Anterior cingulate cortex (tissue), 58 donors: ENCODE data around the gene PPP1R1C.

Source experiments
- DNase-seq, 58 donors: peaks; one replicate each; lab custom pipeline; 2025; lab: John Stamatoyannopoulos, UW

The PPP1R1C gene

DNA sequence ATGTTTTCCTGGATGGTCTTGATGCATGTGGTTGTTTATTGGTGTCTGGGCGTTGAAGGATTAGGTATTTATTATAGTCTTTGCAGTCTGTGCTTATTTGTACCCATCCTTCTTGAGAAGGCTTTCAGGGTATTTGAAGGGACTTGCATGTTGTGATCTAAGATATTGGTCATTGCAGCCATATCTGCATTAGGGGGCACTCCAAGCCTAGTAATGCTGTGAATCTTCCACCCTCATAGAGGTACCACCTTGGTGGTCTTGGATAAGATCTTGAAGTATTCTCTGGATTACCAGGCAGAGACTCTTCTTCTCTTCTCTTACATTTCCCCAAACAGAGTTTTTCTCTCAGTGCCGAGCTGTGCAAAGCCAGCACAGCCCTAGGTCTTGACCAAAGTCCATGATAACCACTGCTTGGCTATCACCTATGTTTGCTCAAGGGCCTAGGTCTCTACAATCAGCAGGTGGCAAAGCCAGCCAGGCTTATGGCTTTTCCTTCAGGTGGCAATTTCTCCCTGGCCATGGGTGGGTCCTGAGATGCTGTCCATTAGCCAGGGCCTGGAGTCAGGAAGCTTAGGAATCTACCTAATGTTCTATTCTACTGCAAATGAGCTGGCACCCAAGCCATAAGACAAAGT lies 15.4 kb upstream of the PPP1R1C start:
- DNase-seq, result no peak

DNA sequence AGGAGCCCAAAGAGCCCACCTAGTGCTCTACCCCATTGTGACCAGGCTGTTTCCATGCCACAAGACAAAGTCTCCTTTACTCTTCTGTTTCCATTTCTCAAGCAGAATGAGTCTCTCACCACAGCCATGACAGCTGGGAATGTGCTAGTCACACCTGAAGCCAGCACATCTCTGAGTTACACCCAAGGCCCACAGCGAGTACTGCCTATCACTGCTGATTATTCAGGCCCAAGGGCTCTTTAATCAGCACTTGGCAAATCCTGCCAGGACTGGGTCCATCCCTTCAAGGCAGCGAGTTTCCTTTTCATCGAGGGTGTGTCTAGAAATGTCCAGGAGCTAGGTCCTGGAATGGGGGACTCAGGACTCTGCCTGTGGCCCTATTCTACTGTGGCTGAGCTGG lies 14.6 kb upstream of the PPP1R1C start:
- DNase-seq, result no peak

DNA sequence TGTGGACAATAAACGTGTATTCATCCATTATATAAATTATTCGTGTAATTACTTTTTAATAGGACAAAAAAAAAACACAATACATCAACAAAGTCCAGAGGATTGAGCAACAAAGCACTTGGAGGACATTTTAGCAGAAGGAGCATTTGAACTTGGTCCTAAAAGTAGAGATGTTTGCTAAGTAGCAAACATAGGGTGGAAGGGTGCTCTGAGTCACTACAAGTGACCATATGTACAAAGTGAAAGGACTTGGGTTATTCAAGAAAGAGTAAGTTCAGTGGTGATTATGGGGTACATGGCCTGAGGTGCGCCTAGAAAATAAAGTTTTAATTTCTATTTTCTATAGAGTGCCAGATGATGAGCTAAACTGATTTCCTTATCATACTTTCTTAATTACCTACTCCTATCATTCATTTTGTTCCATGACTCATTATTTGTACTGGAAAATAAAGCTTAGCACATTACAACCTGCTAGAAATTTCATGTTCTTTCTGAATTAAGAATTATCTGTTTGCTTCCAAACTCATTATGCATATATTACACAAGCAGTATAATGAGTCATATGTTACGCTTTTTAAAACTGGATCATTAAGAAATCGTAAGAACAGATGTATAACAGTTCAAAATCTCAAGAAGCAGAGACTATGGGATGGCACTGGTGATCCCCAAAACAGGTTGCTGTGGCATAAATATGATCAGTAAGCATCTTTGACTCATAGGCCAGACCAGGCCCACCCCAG lies 13.1 kb upstream of the PPP1R1C start:
- no peak for DNase-seq

DNA sequence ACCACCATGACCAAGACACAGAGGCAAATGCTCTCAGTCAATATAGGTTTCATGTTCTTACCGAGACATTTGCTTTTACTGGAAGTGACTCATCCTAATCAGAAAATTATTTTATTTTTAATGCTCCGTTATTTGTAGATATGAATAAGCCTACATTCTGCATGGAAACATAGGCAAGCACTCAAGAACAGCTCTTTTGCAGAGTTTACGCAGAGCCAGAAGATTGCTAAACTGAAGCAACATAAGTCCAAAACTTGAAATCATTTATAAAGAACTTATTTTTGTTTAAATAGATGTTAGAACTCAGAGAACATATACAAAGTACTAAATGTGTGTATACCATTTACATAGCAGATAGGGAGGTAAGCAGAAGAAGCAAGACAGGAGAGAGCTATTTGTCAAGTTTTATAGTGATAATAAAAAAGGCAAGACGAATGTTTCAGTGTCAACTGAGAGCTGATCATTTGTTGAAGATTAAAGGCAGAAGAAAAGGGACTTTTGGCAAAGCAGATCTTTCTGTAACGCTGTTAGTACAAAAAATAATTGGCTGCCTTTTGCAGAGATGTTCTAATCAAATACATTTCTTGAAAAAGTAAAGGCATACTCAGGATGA lies 12.4 kb upstream of the PPP1R1C start:
- DNase-seq, result no peak

DNA sequence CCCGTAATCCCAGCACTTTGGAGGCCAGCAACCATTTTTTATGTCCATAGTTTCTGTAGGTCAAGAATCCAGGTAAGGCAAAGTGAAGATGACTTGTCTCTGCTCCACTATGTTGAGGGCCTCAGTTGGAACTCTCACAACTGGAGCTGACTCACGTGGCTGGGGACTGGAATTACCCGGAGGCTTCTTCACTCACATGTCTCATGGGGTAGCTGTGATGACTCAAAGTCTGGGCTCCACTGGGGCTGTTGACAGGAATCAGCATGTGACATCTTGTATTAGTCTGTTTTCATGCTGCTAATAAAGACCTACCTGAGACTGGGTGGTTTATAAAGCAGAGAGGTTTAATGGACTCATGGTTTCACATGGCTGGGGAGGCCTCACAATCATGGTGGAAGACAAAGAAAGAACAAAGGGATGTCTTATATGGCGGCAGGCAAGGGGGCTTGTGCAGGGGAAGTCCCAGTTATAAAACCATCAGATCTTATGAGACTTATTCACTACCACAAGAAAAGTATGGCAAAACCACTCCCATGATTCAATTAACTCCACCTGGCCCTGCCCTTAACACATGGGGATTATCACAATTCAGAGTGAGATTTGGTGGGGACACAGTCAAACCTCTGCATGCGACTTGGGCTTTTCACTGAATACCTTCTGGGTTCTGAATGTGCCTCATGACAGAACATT lies 7.8 kb upstream of the PPP1R1C start:
- no peak for DNase-seq

DNA sequence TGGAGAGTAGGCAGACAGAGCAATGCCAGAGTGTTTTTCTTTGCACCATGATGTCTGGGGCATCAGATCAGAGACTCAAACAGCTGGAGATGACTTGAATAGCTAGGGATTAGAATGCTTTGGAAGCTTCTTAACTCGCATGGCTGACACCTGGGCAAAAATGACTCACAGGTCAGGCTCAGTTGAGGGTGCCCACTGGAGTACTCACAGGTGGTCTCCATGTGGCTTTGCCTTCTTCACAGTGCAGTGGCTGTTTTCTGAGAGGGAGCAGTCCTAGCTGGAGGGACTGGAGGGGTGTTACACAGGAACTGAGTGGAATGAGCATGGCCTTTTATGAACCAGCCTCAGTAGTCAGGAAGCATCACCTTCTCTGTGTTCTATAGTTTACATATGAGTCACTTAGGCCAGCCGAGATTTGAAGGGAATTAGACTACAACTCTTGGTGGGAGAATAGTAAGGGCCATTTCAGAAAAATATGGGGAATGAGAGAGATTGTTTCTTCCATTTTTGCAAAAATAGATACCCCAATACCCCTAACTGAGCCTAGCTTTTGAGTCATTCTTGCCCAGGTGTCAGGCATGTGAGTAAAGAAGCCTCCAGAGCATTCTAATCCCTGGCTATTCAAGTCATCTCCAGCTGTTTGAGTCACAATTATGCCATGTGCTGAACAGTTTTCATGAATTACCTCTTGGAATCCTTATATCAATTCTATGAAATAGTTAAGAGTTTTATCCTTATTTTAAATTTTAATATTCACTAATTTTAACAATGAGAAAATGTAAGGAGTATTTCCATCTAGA lies 7.1 kb upstream of the PPP1R1C start:
- DNase-seq, result no peak

DNA sequence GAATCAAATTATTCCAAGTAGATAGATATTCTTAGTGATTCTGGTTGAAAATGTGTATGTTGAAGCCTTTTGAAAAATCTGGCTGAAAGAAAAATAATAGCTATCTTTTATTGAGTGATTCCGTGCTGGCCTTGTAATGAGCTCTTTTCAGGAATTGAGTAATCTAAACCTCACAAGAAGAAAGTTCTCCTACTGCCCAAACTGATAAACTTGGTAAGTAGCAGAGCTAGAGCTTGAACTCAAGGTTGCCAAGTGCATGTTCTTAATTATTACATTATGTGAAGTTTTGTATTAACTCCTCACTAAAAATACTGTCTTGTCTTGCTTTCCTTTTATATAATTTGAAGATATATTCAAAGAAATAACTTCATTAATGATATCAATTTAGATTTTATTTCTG lies 1.6 kb upstream of the PPP1R1C start:
- no peak for DNase-seq

DNA sequence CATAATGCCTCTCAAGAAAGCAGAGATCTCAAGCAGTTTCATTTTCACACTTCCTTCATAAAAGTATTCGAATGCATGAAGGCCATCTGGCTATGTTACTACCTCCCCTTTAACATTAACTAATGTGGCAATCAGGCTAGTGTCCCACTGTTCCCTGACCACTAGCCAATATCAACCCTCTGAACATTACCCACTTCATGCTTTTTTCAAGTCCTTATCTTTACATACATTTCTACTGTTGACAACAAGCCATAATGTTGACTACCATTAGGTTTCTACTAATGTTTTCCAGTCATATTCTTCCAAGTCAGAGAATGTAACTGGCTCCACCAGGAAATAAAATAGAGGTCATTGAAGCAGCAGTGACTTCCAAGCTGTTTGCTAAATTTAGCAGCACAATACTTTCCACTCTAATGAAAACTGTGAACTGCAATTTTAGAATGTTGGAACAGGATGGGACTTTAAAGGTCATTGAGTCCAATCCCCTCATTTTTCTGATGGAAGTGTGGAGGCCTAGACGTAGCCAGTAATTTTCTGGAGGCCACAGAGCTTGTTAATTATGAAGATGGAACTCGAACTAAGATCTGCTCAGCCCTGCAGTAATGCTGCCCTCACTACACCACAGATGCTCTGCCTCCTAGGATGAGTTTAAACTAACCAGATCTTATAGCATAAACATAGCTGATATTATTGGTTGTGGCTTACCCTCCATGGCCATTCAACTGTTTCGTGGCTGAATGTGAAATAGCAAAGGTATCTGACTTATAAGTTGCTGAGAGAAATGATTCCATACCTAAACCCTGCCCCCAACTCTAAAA lies 630 bp upstream of the PPP1R1C start:
- no peak for DNase-seq

DNA sequence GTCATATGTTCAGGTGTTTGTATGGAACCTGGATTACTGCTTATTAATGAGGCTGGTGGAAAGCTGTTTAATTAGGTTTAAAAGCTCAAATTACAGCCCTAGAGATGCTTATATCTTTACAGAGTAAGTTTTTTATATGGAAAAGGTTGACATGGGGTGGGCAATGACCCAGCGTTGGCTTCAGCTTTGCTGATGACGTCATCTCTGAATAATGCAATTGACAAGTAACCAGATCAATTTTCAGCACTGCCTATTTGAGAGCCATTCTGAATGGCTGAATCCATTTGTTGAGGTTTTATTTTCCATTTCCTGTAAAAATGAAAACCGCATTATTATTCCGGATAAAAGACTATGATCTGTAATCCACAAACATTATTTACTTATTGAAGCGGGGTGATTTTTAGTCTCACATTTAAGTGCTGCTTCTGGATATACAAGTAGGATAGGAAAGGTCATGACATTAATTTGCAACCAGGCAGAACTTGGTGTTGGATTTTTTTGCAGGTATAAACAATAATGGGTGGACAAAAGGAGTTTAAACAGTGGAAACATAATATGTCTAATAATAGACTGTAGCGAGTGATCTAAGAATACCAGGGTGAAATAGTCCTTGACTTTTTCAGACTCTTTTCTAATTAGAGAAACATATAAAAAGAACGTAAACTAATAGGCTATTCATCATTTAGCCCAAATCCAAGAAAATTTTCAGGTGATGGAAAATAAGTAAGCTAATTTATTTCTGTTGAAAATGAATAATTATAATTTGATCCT lies 2.7 kb downstream of the PPP1R1C start:
- DNase-seq, result no peak

DNA sequence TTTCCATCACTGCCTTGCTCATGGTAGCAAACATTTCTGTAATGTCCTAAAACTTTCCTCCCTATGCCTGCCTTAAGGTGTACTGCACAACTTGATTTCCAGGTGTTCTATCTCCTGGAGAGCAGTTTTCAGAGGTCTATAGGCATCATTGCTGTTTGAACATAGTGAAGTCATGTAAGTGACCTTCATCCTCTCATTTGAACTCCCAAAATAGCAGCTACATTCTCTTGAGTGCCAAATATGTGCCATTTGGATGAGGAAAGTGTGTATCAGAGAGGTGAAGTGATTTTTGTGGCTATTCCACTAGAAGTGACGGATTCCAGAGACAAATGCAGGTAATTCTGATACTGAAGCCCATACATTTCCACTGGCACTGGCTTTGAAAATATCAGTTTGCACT lies 3.4 kb downstream of the PPP1R1C start:
- no peak for DNase-seq

DNA sequence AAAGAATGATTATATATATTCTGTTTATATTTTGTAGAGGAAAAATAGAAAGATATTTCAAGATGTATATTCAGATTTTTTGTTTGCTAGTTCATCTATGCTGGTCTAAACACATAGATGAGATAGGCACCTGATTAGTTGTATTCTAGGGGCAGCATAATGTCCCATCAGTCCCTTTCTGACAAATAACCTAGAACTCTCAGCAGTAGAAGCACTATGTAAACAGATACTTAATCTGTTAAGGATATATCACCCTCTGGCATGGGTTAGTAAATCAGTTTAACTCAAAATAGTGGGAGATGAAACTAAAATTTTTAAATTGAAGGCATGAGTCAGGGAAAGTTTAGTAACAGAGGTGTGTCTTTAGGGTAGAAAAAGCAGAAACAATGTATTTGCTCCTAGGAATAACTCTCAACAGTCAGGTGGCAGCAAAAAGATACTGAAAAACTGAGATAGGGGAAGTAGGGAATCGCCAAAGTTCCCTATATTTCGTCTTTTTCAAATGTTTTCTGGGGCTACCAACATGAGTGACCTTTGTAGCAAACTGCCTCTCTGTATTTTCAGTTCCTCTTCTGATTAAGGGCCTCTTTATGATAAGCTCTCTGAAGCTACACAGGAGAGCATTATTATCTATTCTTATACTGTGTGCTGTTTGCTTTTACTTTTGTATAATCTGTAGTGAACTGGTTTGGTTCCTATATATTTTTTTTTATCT lies 5.7 kb downstream of the PPP1R1C start:
- DNase-seq, result no peak

DNA sequence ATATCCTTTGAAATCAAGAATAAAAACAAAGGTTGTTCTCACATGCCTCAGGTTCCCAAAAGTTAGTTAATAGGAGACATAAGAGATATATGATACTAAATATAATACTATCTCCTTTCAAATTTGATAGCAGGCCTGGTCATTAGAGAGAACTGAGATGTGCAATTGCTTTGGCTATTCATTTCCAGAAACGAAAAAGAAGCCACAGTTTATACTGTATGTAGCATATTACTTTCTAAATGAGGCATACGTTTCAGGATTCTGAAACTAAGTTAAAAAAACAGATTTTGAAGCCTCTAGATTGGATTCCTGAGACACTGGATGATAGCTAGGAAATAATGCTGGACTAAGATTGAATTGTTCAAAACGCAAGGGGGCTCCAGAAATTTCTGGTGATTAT lies 7.1 kb downstream of the PPP1R1C start:
- no peak for DNase-seq

DNA sequence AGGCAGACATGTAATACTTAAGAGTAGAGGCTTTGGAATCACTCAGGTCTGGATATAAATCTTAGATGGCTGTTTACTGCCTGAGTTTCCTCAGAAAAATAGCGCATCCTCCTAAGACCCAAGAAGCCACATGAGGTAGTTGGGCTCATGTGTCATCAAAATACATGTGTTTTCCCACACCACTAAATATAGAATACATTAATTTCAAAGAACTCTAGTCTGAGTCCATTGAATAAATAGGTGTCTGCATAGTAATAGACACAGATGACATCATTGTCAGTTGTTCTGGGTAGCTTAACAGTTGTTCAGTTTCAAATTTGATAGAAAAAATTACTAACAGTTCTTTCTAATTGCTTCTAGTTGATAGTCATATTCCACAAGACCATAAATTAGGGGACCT lies 9.6 kb downstream of the PPP1R1C start:
- DNase-seq, result no peak

DNA sequence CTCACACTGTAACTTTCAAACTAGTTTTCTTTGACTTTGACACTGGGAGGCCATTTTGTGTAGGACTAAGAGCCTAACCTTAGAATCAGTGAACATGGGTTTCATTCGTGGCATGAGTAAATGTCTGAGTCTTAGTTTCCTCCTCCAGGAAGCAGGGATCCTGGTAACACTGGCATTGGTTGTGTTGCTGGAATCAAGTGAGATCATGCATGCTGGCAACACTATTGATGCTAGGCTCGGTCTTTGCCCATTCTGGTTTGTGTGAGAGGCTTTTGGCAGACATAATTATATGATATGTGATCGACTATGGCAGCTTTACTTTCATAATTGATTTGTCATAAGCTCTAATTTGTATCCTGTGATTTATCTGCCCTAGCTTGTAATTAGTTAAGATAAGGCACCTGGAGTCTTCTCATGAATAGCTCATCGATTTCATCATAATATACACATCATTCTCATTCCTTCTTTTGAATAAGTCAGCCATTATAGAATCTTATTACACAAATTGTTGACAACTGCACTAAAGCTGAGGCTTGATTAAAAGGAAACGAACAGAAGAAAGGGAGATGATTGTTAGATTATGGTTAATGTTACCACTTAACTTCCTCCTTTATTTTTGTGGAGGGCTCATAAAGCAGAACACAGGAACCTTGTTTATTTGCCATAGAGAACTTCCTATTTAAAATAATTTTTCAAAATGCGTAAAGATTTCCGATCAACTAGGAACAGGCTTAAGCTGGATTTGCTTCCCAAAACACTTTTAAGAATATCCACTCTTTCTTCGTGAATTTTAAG lies 12.6 kb downstream of the PPP1R1C start:
- no peak for DNase-seq

DNA sequence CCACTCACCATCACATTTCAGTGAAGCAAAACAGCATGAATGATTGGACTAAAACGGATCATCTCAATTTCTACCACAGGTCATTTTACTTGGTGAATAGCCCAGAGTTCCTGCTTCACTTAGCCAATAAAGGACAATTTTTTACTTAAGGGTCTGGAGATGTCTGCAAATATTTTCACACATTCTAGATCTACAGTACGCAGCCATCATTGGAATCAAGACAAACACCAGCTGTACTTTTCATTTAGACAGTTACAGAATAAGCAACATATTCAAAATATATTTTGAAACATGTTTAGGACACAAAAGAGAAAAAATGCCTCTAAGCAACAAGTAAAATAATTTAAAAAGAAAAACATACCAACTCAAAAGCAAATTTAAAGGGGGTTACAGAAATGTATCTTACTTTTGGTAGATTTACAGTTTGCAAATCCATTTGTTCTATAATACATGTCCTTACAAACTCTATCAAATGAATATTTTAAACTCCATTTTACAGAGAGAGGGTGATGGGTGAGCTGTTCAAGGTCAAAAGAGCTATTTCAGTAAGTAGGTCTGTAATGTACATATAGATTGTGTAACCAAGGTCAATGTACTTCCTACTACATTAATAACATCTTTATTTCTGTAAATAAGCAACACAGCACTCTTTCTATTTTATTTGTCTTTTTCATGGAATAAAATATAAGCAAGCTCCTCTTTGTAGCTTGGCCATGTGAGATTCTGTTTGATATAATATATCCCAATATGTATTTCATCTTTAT lies 13.4 kb downstream of the PPP1R1C start:
- no peak for DNase-seq

DNA sequence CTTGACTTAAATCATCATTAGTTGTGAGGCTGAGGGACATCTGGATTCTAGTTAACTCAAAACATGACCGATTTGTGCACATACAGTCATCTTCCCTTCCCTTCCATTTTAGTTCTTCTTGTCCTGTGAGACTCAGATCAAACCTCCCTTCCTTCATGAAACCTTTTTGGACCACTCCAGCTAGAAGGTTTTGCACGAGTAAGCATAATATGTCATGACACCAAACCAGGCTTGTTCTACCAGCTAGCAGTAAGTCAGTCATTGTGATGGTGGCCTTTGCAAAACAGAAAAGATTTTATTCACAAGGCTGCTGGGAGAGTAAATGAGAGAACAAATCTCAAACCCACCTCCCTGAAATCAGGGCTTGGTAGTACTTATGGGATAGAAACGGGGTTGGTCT lies 14.3 kb downstream of the PPP1R1C start:
- no peak for DNase-seq
